Measurements from ENCODE around the gene TTYH3.
"Not testable (repeated sequence)": the region's sequence is repeated elsewhere in the genome, so short reads cannot be mapped to it uniquely, and the experiment has no call there.

- TF ChIP-seq CTCF (IDR thresholded peaks at IDR 0.05); POLR2AphosphoS5 (IDR thresholded peaks at IDR 0.05; ENCODE audit: low read depth, low read length); TCF7L2 (IDR thresholded peaks at IDR 0.05; ENCODE audit: low read depth, low read length); REST (IDR thresholded peaks at IDR 0.05; ENCODE audit: insufficient read depth in 1 of 2, low read depth in 2 of 2, low read length in 1 of 2): not testable (repeated sequence)
Observed at GRCh38 chr7:2609646-2610045, 22.1 kb upstream of the TTYH3 start.

Measured in Panc1 (cell line).